Effector CD4-positive, alpha-beta T cell (primary cell): ENCODE measurements around the gene MAST4.

Experiments used
- DNase-seq: peaks from one replicate; pipeline ENCODE4 v3.0.0-alpha.2; 2020

MAST4 gene

GRCh38 chr5:66881480-66882161 is 285.4 kb downstream of the MAST4 start:
- no peak for DNase-seq

- DNase-seq: no peak
These were observed 286.5 kb downstream of the MAST4 start for GRCh38 chr5:66882606-66883227.

- no peak for DNase-seq
These were observed 288.5 kb downstream of the MAST4 start for GRCh38 chr5:66884564-66885243.

GRCh38 chr5:66886941-66887340 is 290.7 kb downstream of the MAST4 start:
- DNase-seq: no peak

- no peak for DNase-seq
These were observed 292.4 kb downstream of the MAST4 start for GRCh38 chr5:66888613-66889012.

- no peak for DNase-seq
These were observed 292.9 kb downstream of the MAST4 start for GRCh38 chr5:66889056-66889455.

- DNase-seq: no peak
These were observed 293.3 kb downstream of the MAST4 start for GRCh38 chr5:66889524-66889923.

- DNase-seq: no peak
These were observed 295.2 kb downstream of the MAST4 start for GRCh38 chr5:66891184-66891925.

GRCh38 chr5:66892716-66893115 is 296.5 kb downstream of the MAST4 start:
- DNase-seq: no peak

- no peak for DNase-seq
These were observed 298.5 kb downstream of the MAST4 start for GRCh38 chr5:66894480-66895240.

- no peak for DNase-seq
These were observed 300.0 kb downstream of the MAST4 start for GRCh38 chr5:66896171-66896570.

- DNase-seq: no peak
These were observed 301.2 kb downstream of the MAST4 start for GRCh38 chr5:66897356-66897755.

GRCh38 chr5:66898241-66898995 is 302.2 kb downstream of the MAST4 start:
- no peak for DNase-seq

- DNase-seq: no peak
These were observed 307.0 kb downstream of the MAST4 start for GRCh38 chr5:66903218-66903617.

GRCh38 chr5:66903709-66904108 is 307.5 kb downstream of the MAST4 start:
- no peak for DNase-seq

GRCh38 chr5:66904189-66904588 is 308.0 kb downstream of the MAST4 start:
- DNase-seq: no peak

GRCh38 chr5:66906021-66906420 is 309.8 kb downstream of the MAST4 start:
- no peak for DNase-seq

GRCh38 chr5:66908230-66908629 is 312.0 kb downstream of the MAST4 start:
- DNase-seq: no peak

GRCh38 chr5:66909364-66909763 is 313.2 kb downstream of the MAST4 start:
- no peak for DNase-seq

GRCh38 chr5:66912787-66913186 is 316.6 kb downstream of the MAST4 start:
- DNase-seq: no peak

- DNase-seq: no peak
These were observed 319.3 kb downstream of the MAST4 start for GRCh38 chr5:66915531-66915930.

- no peak for DNase-seq
These were observed 326.7 kb downstream of the MAST4 start for GRCh38 chr5:66922881-66923280.
